CD4-positive, alpha-beta T cell treated with Interleukin-1 beta for 1 hour (primary cell): ENCODE data around the gene ROPN1B.

Experiments used
- DNase-seq, 2 donors: peaks; one replicate each; pipeline ENCODE4 v3.0.0-alpha.2; 2020 to 2022

ROPN1B gene

DNA sequence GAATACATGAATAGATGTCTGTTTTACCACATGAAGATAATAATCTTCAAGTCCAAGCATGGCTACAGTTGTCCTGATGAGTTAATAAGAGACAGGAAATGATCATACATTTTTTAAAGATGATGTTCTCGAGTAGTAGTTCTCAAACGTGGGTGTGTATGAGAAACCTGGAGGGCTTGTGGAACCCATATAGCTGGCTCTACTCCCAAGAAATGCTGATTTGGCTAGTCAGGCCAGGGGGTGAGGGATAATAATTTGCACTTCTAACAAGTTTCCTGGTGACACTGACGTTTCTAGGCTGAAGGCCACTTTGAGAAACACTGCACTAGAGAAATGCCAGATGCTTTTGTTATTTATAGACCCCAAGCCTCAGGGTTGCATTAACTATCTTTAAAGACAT lies 37.0 kb downstream of the ROPN1B start:
- DNase-seq = no peak

DNA sequence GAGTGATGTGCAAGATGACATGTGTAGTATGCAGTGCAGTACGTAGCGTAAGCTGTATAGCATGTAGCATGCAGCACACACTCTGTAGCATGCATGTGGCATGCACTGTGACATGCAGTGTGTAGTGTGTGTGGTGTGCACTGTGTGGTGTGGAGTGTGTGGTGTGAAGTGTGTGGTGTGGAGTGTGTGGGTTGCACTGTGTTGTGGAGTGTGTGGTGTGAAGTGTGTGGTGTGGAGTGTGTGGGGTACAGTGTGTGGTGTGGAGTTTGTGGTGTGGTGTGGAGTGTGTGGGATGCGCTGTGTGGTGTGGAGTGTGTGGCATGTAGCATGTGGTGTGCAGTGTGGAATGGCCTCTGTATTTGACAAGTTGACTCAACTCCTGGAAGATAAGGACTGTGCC lies 39.2 kb downstream of the ROPN1B start:
- DNase-seq = no peak

DNA sequence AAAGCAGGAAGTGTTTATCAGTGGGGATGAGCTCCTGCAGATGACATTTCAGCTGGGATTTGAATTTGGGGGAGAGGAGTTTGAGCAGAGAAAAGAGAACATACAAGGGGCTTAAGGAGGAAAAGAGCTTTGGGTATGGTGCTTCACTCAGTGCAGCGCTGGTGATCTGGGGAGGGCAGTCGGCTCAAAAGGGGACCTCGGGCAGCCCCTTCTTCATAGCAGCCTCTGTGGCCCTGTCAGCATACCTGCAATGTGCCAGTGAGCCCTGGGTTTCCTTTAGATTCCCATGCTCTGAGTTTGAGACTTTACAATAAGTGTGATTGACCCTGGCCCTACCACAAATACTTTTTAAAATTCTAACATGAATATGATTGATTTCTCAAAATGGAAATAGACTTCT lies 40.2 kb downstream of the ROPN1B start:
- no peak for DNase-seq

DNA sequence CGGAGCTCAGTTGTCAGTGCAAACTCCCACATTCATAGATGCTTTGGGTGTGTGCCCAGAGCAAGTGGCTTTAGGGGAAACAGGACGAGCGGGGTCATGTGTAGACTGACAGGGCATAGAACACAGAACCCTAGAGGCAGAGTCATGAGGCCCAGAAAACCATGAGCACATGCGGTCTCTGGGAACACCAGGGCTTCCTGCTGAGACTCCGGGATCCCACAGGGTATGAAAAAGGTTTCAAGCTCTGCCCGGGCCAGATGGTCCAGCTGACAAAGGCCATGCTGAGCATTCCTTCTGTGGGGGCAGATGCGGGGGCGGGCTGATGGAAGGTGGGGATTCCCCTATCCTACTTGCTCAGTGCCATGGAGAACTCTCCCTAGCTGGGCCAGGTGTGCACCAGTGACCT lies 44.8 kb downstream of the ROPN1B start:
- DNase-seq = no peak

DNA sequence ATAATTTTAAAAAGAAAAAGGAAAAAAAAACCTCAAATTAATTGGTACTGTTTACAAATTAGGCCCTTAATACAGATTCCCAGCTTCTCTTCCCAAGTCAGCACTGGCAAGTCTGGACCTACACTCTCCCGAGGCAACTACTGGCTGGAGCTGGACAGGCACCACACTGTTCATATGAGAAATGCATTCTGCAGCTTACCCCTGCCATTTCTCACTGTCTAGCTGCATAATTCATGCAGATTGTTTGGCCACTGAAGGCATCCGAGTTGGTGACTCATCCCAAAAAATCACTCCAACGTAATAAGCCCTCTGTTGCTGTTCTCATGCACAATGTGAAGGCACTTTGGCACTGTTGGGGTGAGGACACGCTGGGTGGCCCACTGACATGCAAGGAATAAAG lies 45.3 kb downstream of the ROPN1B start:
- DNase-seq = no peak

DNA sequence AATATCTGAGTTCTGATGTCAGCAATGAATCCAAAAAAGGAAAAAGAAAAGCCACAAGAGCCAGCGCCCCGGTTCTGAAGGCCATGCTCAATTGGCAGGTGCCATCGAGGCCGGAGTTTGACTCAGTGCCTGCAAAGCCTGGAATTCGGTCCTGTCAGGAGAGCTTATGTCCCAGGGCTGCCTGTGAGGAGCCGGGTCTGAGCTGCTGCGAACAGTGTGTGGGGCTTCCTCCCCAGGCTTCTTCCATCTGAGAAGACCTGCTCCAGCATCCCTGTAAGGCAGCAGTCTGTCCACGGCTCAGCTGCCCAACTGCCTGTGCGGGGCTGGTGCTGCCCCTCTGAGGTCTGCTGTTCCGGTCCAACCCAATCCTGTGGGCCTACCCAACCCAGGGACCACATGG lies 46.1 kb downstream of the ROPN1B start:
- no peak for DNase-seq

DNA sequence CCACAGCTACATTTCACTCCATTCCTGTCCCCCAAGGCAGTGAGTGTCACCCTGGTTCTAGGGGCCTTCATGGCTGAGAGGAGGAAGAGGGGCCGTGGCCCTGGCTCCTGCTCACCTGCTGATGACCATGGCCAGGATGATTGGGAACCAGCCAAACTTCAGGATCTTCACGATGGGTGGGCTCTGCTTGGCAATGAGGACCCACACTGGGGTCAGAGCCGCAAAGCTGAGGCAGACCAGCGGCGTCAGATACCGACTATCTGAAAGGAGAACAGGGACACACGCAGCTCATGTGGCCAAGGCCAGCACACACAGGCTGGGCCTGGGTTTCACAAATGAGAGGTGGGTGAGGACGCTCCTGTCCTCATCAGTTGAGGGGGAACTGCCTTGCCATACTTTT lies 47.6 kb downstream of the ROPN1B start:
- no peak for DNase-seq

DNA sequence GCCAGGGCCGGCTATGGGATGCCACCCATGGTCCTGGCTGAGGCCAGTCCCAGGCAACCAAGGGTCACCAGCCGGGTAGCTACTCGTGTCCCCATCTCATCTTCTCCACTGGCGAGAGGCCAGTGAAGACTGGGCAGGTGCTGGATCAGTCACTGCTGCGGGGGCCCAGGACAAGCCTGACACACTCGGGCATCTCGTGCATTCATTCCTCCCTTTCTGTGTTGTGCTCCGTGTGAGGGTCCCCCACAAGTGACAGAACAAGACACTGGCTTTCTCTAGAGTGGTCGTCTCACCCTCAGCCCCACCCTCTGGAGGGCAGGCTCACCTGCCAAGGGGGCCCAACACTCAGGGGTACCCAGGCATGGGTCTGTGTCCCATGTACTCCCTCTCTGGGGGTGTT lies 48.4 kb downstream of the ROPN1B start:
- DNase-seq = no peak

DNA sequence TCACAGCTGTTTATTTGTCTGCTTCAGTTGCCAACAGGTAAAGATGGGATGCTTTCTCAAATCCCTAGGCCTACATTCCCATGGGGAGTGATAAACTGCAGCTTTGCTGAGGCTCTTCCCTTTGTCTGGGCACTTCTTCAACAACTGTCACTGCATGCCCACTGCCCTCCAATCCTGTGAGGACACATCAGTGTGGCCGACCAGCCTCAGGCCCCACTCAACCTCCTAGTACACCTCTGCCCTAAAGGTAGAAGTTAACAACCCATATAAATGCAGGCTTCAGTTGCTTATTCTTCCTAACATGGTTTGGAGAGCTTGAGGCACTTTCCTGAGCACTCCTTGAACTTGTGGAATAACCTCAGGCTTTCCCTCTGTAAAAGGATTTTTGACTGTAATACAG lies 49.6 kb downstream of the ROPN1B start:
- DNase-seq = no peak

DNA sequence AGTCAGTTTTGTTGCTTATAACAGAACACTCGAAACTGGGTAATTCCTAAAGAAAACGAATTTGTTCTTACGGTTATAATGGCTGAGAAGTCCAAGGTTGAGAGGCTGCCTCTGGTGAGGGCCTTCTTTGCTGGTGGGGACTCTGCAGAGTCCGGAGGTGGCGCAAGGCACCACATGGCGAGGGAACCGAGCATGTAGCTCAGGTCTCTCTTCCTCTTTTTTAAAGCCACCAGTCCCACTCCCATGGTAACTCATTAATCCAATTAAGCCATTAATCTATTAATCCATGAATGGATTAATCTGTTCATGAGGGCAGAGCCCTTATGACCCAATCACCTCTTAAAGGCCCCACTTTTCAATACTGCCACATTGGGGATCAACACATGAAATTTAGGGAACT lies 50.0 kb downstream of the ROPN1B start:
- DNase-seq = no peak

DNA sequence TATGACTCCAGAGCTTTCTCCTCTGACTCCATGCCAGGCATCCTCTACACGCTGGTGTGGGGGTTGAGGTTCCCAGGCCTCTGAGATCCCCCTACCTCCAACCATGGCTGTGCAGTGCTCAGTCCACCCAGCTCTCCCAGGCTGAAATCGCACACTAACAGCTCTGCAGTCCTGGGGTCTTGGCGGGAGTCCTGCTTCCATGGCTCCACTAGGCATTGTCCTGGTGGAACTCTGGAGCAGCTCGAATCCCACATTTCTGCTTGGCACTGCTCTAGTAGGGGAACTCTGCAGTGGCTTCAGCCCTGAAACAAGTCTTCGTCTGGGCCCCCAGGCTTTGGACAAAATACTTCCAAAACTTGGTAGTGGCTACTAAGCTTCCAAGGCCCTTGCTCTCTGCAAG lies 50.7 kb downstream of the ROPN1B start:
- DNase-seq = no peak

DNA sequence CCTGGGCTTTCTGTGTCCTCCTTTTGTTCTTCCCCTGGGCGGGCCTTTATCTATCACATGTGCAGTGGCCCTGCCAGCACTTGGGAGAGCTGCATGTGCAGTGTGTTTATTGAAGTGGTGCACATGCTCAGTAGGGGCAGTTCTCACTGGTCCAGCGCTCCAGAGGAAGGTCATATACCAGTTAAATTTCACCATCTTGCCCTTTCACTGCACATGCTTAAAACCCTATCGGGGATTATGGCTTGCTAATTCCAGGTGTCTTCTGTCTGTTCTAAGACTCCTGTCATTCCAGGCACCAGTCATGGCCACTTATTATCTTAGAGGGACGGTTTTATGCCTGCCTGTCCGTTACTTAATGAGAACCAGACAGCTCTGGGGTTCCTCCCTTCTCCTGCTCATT lies 52.2 kb downstream of the ROPN1B start:
- DNase-seq = no peak

DNA sequence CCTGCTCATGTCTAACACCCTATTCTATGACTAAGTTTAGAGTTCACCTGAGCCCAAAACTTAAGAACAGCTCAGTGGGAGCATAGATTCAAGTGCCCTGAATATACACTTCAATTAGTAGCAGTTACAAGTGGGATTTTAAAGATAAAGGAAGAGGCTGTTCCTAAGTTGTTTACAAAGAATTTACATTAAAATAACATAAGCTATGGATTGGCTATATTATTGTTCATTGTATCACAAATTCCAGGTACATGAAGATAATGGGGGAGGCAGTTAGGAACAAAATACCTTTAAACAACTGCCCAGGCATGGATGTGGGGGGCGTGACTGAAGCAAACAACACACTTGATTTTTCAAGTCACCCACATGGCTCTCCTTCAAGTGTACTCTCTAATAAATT lies 52.7 kb downstream of the ROPN1B start:
- DNase-seq = no peak

DNA sequence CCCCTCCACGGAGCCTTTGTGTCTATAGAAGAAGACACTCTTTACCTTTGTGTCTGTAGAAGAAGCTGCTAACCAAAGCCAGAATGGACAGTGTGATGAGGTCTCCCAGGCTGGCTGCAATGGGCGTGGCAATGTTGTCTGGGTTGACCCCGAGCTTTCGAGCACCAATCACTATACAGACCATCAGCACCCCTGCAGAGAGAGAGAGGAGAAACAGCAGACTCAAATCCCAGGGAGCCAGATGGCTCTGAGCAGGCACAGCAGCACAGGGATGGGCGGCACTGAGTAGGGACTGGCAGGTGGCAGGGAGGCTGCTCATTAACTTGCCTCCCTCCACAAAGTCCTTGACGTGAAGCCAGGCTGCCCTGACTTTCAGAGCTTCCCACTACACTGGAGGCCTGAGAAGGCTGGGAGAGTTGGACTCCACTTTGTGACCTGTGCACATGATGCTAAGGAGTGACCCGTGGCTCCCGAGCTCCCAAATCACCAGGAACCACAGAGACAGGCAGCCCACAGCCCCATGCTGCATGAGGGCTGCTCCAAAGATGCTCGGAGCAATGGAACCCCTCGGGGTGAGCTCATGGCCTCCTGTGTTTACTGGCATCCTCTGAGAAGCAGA lies 53.9 kb downstream of the ROPN1B start:
- no peak for DNase-seq

DNA sequence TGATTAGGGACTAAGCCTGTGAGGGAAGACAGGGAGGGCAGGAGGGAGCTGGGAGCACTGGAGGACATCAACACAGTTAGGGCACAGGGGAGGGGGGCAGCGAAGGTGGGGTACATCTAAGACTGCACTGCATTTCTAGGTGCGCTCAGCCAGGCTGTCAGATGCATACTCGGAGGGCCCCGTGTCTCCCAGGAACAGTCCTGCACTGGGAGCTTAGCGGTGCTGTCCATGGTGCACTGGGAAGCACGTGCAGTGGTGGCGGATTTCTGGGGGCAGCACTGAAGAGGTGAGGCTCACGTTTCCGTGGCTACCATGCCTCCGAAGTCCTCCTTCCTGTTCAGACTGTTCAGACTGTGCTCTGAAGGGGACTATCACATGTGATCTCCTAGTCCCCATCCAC lies 54.4 kb downstream of the ROPN1B start:
- DNase-seq = no peak

DNA sequence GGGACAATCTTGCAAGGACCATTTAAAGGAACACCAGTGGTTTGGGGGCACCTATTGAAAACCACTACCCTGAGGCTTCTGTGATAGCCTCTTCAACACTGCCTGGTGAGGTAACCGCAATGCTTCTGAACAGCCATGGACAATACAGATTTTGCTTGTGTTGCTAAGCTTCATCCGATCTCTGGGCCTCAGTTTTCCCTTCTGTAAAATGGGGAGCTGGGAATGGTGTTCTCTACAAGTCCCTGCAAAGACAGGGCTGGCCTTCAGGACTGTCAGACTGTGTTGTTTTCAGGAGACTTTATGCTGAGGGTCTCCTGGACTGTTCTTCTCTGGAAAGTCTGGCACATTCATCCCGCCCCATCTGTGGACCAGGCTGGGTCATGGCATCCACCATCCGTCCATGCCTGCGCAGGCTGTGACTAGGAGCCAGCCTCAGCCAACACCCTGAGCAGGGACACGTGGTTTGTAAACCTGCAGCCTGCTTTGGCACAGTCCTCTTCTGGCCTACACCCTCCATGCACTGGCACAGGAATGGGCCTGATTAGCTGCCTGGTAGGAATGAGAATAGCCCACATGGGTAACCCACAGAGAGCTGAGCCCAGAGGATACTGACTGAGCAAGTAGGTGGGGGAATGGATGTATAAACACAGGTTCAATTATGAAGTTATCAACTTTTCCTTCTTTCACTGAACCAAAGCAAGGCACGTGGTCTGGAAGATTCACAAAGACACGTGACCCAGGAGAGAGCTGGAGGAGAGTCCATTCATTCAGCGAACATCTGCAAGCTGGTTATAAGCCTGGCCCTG lies 55.3 kb downstream of the ROPN1B start:
- no peak for DNase-seq

DNA sequence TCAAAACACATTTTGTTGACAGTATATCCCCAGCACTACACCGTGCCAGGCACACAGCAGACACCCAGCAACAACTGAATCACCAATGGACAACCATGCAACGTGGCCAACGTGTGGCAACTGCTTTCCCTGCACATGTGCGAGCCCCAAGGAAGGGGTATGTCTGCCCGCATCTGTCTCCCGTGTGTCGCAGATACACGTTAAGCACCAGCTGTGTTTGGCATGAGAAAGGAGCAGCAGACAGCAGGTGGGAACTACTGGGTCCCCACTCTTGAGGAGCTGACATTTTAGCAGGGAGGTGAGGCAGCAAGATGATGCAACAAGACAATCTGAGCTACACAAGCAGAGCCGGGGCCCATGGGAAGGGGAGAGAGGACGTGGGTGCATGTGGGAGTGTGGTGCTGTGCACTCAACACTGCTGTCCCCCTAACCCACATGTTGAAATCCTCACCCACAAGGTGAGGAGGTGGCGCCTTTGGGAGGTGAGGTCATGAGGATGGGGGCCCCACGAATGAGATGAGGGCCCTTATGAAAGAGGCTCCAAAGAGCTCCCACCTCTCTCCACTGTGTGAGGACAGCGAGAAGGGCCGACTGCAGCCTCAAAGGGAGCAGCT lies 56.2 kb downstream of the ROPN1B start:
- DNase-seq = no peak

DNA sequence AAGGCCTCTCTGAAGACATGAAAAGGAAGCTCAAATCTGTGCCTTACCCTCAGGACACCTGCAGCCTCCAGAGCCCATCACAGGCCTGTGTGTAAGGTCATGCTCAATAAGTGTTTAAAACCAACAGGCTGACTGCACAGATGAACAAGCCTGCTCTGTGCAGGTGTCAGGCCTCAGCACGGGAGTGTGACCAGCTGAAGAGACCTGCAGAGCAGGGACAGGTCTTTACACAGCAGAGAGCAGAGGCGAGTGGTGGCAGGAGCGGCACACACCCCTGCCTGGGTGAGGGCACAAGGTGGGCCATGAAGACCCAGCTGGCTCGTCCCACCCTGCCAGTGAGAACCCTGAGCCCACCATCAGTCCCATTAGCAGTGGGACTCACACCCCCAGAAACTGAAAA lies 56.9 kb downstream of the ROPN1B start:
- no peak for DNase-seq

DNA sequence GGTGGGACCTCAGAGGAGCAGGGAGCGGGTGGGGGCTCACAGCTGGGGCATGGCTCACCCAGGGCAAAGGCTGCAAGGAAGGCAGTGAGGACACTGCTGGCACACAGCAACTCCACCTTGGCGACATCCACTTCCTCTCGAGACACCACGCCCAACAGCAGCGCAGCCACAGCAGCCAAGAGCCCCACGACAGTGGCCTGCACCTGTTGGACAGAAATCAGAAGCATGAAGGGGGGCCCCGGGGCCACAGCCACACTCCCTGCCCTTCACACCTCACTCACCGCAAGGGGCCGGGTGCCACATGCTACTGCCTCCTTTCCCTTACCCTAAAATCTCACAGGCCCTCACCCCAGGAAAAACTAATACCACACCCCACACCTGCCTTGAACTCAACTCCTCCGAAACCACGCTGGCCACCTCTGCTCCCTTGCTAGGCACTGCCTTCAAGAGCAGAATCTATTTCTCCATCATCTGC lies 57.3 kb downstream of the ROPN1B start:
- peak; percentile 4 to 9 for DNase-seq

DNA sequence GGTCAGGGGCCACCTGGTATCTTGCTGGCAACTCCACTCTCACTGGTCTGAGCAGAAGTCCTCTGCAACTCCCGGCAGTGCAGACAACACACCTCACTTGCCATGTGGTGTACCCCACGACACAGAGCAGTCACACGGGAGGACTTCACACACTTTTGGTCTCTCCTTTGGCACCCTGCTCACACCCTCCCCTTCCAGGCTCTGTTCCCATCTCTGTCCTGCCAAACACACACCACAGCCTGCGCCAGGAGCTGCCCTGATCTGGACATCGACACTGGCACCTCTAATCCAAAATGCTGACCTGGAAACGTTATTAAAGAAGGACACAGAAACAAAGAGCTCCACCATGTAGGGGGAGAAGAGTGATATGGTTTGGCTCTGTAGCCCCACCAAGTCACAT lies 57.8 kb downstream of the ROPN1B start:
- DNase-seq = no peak

DNA sequence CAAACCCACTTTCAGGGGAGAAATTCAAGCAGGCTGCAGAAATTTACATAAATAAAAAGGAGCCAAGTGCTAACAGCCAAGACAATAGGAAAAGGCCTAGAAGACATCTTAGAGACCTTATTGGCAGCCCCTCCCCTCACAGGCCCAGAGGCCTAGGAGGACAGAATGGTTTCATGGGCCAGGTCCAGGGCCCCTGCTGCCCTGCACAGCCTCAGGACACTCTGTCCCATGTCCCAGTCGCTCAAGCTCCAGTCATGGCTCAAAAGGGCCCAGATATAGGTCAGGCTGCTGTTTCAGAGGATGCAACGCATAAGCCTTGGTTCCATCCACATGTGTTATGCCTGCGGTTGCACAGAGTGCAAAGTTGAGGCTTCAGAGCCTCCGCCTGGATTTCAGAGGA lies 59.1 kb downstream of the ROPN1B start:
- DNase-seq = no peak

DNA sequence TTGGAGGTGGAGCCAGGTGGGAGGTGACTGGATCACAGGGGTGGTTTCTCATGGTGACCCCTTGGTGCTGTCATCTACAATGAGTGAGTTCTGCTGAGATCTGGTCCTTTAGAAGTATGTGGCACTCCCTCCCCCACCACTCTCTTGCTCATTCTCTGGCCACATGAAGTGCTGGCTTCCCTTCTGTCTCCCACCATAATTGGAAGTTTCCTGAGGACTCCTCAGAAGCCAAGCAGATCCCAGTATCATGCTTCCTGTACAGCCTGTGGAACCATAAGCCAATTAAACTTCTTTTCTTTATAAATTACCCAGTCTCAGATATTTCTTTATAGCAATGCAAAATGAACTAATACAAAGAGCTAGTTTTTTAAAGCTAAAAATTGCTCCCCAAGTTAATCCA lies 60.3 kb downstream of the ROPN1B start:
- DNase-seq = no peak

DNA sequence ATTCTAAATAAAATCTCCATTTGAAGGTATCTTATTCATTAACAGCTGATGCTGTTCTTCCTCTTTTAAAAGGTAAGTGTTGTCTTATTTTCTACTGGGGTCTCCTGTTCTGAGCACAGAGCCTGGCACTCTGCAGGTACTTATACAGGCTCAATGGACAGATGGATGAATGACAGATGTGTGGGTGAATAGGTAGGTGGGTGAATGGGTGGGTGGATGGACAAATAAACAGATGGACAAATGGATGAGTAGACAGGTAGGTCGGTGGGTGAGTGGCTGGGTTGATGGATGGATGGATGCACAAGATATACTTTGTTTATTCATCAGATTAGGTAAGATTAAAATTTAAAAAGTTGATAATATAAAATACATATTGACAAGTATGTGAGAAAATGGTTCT lies 61.5 kb downstream of the ROPN1B start:
- no peak for DNase-seq

DNA sequence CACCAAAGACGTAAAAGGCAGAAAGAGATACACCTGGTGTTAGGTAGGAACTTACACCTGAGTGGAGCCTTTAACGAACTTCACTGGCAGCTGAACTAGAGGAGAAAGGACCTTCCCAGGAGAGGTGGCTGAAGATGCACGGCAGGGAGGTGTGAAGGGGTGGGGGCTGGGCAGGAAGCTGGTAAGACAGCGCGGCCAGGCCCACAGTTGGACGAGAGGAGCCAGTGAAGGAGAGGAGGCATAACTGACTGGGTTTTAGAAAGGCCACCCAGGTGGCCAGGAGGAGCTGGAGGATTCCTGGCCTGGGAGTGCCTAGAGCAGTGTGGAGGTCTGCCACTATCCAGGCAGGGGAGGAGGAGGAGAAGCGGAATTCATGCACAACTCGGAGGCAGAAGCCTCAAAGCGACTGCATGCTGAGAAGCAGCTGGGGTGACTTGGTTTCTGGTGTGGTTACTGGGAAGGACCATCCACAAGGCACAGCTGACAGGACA lies 63.0 kb downstream of the ROPN1B start:
- DNase-seq = no peak
